ENCODE measurements around the gene PALM.

PALM gene

DNA sequence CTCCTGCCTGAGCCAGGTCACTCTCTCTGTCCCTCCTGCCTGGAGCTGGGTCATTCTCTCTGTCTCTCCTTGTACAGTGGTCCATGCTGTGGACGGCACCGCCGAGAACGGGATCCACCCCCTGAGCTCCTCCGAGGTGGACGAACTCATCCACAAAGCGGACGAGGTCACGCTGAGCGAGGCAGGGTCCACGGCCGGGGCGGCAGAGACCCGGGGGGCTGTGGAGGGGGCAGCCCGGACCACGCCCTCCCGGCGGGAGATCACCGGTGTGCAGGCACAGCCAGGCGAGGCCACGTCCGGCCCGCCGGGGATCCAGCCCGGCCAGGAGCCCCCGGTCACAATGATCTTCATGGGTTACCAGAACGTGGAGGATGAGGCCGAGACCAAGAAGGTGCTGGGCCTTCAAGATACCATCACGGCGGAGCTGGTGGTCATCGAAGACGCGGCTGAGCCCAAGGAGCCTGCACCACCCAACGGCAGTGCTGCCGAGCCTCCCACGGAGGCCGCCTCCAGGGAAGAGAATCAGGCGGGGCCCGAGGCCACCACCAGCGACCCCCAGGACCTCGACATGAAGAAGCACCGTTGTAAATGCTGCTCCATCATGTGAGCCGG is 37.6 kb downstream of the PALM start:
- H3K4me3 ChIP-seq (ENCODE audit: control insufficient read depth in 1 of 7, extremely low read depth in 1 of 7, insufficient read depth in 4 of 7, low read depth in 2 of 7, low read length in 6 of 7), result no peak overlapping the region
- no peak for DNase-seq
- peaks cover 0 to 13% (median 6%) of the 10 kb centered on the region in 5 experiments for H3K9me3 ChIP-seq (ENCODE audit: control extremely low read depth in 1 of 5, control insufficient read depth in 4 of 5, insufficient read depth in 2 of 5, low read depth in 1 of 5, low read length in 4 of 5)
- ChIA-PET CTCF (no interaction called here), POLR2A (no interaction called here)
- no peaks in the 10 kb centered on the region for H3K27me3 ChIP-seq (replicated peaks in 2 of 5; ENCODE audit: control insufficient read depth in 4 of 5, insufficient read depth in 5 of 5, low read length in 4 of 5)
- H3K36me3 ChIP-seq (ENCODE audit: control insufficient read depth in 4 of 4, insufficient read depth in 4 of 4, low read length in 3 of 4), result peaks cover 0 to 8% (median 0%) of the 10 kb centered on the region in 4 experiments
- H3K27ac ChIP-seq (ENCODE audit: insufficient read depth in 1 of 2, low read depth in 1 of 2, low read length in 2 of 2, poor library complexity in 1 of 2, severe bottlenecking in 2 of 2), result no peak overlapping the region
- H3K4me1 ChIP-seq (ENCODE audit: control extremely low read depth in 1 of 4, control insufficient read depth in 4 of 4, insufficient read depth in 4 of 4, low read length in 3 of 4), result no peaks in the 10 kb centered on the region
- WGBS (ENCODE audit: insufficient coverage), result 97% methylated on average over 30 of the region's 43 CpGs

GRCh38 chr19:746956-747355 is 38.2 kb downstream of the PALM start:
- H3K27ac ChIP-seq (ENCODE audit: insufficient read depth in 1 of 2, low read depth in 1 of 2, low read length in 2 of 2, poor library complexity in 1 of 2, severe bottlenecking in 2 of 2), result no peak overlapping the region
- H3K4me3 ChIP-seq (ENCODE audit: control insufficient read depth in 1 of 7, extremely low read depth in 1 of 7, insufficient read depth in 4 of 7, low read depth in 2 of 7, low read length in 6 of 7), result no peak overlapping the region
- DNase-seq, result no peak
- POLR2A ChIA-PET, result no interaction called here
- CTCF ChIA-PET, result no interaction called here
- H3K4me1 ChIP-seq (ENCODE audit: control extremely low read depth in 1 of 4, control insufficient read depth in 4 of 4, insufficient read depth in 4 of 4, low read length in 3 of 4), result no peaks in the 10 kb centered on the region
- peaks cover 0 to 8% (median 0%) of the 10 kb centered on the region in 4 experiments for H3K36me3 ChIP-seq (ENCODE audit: control insufficient read depth in 4 of 4, insufficient read depth in 4 of 4, low read length in 3 of 4)
- 97% methylated on average over 22 of the region's 22 CpGs for WGBS (ENCODE audit: insufficient coverage)
- H3K9me3 ChIP-seq (ENCODE audit: control extremely low read depth in 1 of 5, control insufficient read depth in 4 of 5, insufficient read depth in 2 of 5, low read depth in 1 of 5, low read length in 4 of 5), result peaks cover 0 to 13% (median 6%) of the 10 kb centered on the region in 5 experiments
- H3K27me3 ChIP-seq (replicated peaks in 2 of 5; ENCODE audit: control insufficient read depth in 4 of 5, insufficient read depth in 5 of 5, low read length in 4 of 5), result no peaks in the 10 kb centered on the region

DNA sequence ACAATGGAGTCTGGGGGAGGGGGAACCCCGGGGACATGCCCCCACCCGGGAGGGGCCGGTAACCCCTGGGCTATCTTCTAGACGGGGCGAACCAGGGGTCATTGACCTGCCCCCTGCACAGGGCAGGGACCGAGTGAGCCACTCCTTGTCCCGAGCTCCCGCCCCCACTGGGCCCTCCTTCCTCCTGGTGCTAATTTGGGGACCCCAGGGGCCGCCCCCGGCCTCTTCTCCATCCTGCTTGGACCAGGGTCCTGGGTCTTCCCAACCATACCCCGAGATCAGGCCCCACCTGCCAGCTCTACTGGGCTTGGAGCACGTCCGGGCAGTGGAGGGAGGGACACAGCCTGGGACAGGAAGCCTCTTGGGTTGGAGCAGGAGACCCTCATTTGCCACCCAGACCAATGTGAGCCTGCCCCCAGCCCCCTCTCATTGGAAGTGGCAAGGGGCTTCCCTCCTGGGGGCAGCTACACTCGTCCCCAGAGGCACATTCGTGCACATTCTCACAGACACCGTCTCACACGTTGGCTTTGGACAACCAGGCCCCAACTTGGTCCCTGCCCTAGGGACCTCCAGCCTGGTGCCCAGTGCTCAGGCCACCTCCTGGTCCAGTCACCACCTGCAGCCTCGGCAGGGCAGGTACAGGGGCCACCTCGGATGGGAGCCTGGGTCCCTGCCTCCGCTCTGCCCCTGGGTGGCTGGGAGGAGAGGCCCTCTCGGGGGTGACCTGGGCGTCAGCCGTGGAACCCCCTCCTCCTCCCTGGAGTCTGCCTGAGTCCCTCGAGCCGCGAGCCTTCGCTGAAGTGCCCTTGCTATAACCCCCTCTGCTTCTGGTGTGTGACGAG is 38.9 kb downstream of the PALM start:
- Histone ChIP-seq H3K4me3 (ENCODE audit: control insufficient read depth in 1 of 7, extremely low read depth in 1 of 7, insufficient read depth in 4 of 7, low read depth in 2 of 7, low read length in 6 of 7) (no peak overlapping the region), H3K27me3 (replicated peaks in 2 of 5; ENCODE audit: control insufficient read depth in 4 of 5, insufficient read depth in 5 of 5, low read length in 4 of 5) (no peaks in the 10 kb centered on the region), H3K36me3 (ENCODE audit: control insufficient read depth in 4 of 4, insufficient read depth in 4 of 4, low read length in 3 of 4) (peaks cover 0 to 8% (median 0%) of the 10 kb centered on the region in 4 experiments), H3K4me1 (ENCODE audit: control extremely low read depth in 1 of 4, control insufficient read depth in 4 of 4, insufficient read depth in 4 of 4, low read length in 3 of 4) (no peaks in the 10 kb centered on the region), H3K9me3 (ENCODE audit: control extremely low read depth in 1 of 5, control insufficient read depth in 4 of 5, insufficient read depth in 2 of 5, low read depth in 1 of 5, low read length in 4 of 5) (peaks cover 0 to 13% (median 6%) of the 10 kb centered on the region in 5 experiments), H3K27ac (ENCODE audit: insufficient read depth in 1 of 2, low read depth in 1 of 2, low read length in 2 of 2, poor library complexity in 1 of 2, severe bottlenecking in 2 of 2) (no peak overlapping the region)
- ChIA-PET POLR2A (no interaction called here), CTCF (no interaction called here)
- WGBS (ENCODE audit: insufficient coverage), result 97% methylated on average over 20 of the region's 28 CpGs
- no peak for DNase-seq

DNA sequence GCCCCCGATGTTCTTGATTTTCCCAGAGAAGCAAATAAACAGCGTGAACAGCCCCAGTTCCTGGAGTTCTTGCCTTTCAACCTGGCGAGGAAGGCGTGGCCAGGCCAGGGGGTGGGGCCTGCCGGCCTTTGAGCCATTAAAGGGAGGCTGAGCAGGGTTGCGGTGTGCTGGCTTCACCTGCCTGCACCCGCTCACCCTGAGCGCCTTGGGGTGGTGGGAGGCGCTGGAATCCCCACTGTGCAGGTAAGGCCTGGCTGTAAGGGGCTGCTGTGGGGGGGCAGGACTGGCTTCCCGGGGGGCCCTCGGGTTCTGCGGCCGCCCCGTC is 39.5 kb downstream of the PALM start:
- Histone ChIP-seq H3K27me3 (replicated peaks in 2 of 5; ENCODE audit: control insufficient read depth in 4 of 5, insufficient read depth in 5 of 5, low read length in 4 of 5) (no peaks in the 10 kb centered on the region), H3K36me3 (ENCODE audit: control insufficient read depth in 4 of 4, insufficient read depth in 4 of 4, low read length in 3 of 4) (peaks cover 0 to 8% (median 0%) of the 10 kb centered on the region in 4 experiments), H3K27ac (ENCODE audit: insufficient read depth in 1 of 2, low read depth in 1 of 2, low read length in 2 of 2, poor library complexity in 1 of 2, severe bottlenecking in 2 of 2) (no peak overlapping the region), H3K4me1 (ENCODE audit: control extremely low read depth in 1 of 4, control insufficient read depth in 4 of 4, insufficient read depth in 4 of 4, low read length in 3 of 4) (no peaks in the 10 kb centered on the region), H3K9me3 (ENCODE audit: control extremely low read depth in 1 of 5, control insufficient read depth in 4 of 5, insufficient read depth in 2 of 5, low read depth in 1 of 5, low read length in 4 of 5) (peaks cover 0 to 13% (median 6%) of the 10 kb centered on the region in 5 experiments), H3K4me3 (ENCODE audit: control insufficient read depth in 1 of 7, extremely low read depth in 1 of 7, insufficient read depth in 4 of 7, low read depth in 2 of 7, low read length in 6 of 7) (no peak overlapping the region)
- ChIA-PET CTCF (no interaction called here), POLR2A (no interaction called here)
- 100% methylated on average over 9 of the region's 14 CpGs for WGBS (ENCODE audit: insufficient coverage)
- DNase-seq, result no peak

GRCh38 chr19:749811-750210 is 41.1 kb downstream of the PALM start:
- Histone ChIP-seq H3K9me3 (ENCODE audit: control extremely low read depth in 1 of 5, control insufficient read depth in 4 of 5, insufficient read depth in 2 of 5, low read depth in 1 of 5, low read length in 4 of 5) (peaks cover 0 to 12% (median 6%) of the 10 kb centered on the region in 5 experiments), H3K36me3 (ENCODE audit: control insufficient read depth in 4 of 4, insufficient read depth in 4 of 4, low read length in 3 of 4) (peaks cover 0 to 8% (median 0%) of the 10 kb centered on the region in 4 experiments), H3K27me3 (replicated peaks in 2 of 5; ENCODE audit: control insufficient read depth in 4 of 5, insufficient read depth in 5 of 5, low read length in 4 of 5) (no peaks in the 10 kb centered on the region), H3K27ac (ENCODE audit: insufficient read depth in 1 of 2, low read depth in 1 of 2, low read length in 2 of 2, poor library complexity in 1 of 2, severe bottlenecking in 2 of 2) (no peak overlapping the region), H3K4me3 (ENCODE audit: control insufficient read depth in 1 of 7, extremely low read depth in 1 of 7, insufficient read depth in 4 of 7, low read depth in 2 of 7, low read length in 6 of 7) (no peak overlapping the region), H3K4me1 (ENCODE audit: control extremely low read depth in 1 of 4, control insufficient read depth in 4 of 4, insufficient read depth in 4 of 4, low read length in 3 of 4) (no peaks in the 10 kb centered on the region)
- POLR2A ChIA-PET, result no interaction called here
- CTCF ChIA-PET, result no interaction called here
- 87% methylated on average over 6 of the region's 14 CpGs for WGBS (ENCODE audit: insufficient coverage)
- no peak for DNase-seq

DNA sequence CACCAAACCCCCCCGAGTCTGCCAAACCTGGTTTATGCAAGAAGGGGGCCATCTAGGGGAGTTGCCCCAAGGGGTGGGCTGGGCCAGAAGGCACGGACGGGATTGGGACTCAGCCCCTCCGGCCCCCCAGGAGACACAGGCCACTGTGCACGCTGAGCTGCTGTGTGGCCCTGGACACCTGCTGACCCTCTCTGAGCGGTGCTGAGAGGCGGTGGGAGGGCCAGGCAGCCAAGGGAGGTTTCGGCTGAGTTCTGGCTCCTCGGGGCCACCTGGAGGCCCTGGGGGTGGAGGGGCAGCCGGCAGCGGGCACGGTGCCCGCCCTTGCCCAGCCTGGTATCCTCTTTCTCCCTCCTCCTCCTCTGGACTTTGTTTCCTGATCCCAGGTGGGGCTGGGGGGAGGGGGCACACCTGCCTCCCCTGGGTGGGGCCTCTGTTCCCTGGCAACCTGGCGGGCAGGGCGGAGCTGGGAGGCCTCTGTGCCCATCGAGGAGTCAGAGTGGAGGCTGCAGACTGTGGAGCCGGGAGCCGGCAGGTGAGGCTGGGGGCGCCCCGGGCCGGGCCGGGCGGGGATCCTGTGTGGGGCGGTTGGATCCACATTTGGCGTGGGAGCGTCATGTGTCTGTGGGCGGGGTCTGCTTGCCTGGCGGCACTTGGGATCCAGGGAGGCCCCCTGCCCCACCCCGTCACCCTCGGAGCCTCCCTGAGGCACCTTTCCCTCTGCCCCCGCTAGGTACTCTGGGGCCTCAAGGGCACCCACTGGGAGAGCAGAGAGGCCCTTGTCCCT is 42.1 kb downstream of the PALM start, which contains the start of gene MISP:
MISP (plus strand) TSS at position 473 of the 784 bp plus-strand sequence. CDS start 5,835 bp downstream, outside the sequence.
- no peak for DNase-seq
- Histone ChIP-seq H3K9me3 (ENCODE audit: control extremely low read depth in 1 of 5, control insufficient read depth in 4 of 5, insufficient read depth in 2 of 5, low read depth in 1 of 5, low read length in 4 of 5) (peaks cover 0 to 11% (median 6%) of the 10 kb centered on the region in 5 experiments), H3K27ac (ENCODE audit: insufficient read depth in 1 of 2, low read depth in 1 of 2, low read length in 2 of 2, poor library complexity in 1 of 2, severe bottlenecking in 2 of 2) (no peak within 1 kb of the TSS), H3K4me3 (ENCODE audit: control insufficient read depth in 1 of 7, extremely low read depth in 1 of 7, insufficient read depth in 4 of 7, low read depth in 2 of 7, low read length in 6 of 7) (no peak within 1 kb of the TSS), H3K4me1 (ENCODE audit: control extremely low read depth in 1 of 4, control insufficient read depth in 4 of 4, insufficient read depth in 4 of 4, low read length in 3 of 4) (no peaks in the 10 kb centered on the region), H3K36me3 (ENCODE audit: control insufficient read depth in 4 of 4, insufficient read depth in 4 of 4, low read length in 3 of 4) (peaks cover 0 to 8% (median 0%) of the 10 kb centered on the region in 4 experiments), H3K27me3 (replicated peaks in 2 of 5; ENCODE audit: control insufficient read depth in 4 of 5, insufficient read depth in 5 of 5, low read length in 4 of 5) (no peaks in the 10 kb centered on the region)
- WGBS (ENCODE audit: insufficient coverage), result 83% methylated on average over 28 of the region's 31 CpGs
- ChIA-PET CTCF (no interaction called here), POLR2A (no interaction called here)
